ENCODE results near the gene ANTXR1. TPM values are rescaled to one million over a fixed set of nuclear protein-coding genes. Genes with fewer than 3 reads are reported as not detected.

The ANTXR1 gene
- total RNA-seq, 4 donors from 2014 or later, result 53.7 to 69.0 (median 59.3) TPM

GRCh38 chr2:69203166-69203985 is 190.4 kb downstream of the ANTXR1 start:
- H3K9me3 ChIP-seq, result no peaks in the 10 kb centered on the region
- H3K27me3 ChIP-seq, result no peaks in the 10 kb centered on the region
- peak overlapping the region in 2 of 4 donors; percentile 42 to 56 for H3K27ac ChIP-seq
- no peak for DNase-seq (ENCODE audit: low spot score in 2 of 2)
- H3K4me1 ChIP-seq, result peaks cover 0 to 31% (median 9%) of the 10 kb centered on the region in 4 donors
- no peak overlapping the region for H3K4me3 ChIP-seq
- TF ChIP-seq EP300 (IDR thresholded peaks at IDR 0.05) (peak in 1 of 2 donors; percentile 56), CTCF (IDR thresholded peaks at IDR 0.05) (no peak), POLR2A (IDR thresholded peaks at IDR 0.05) (no peak)
- WGBS, 2 donors, result 57 to 59% methylated on average over 4 of the region's 4 CpGs
- H3K36me3 ChIP-seq, result peaks cover 0 to 14% (median 0%) of the 10 kb centered on the region in 3 donors

DNA sequence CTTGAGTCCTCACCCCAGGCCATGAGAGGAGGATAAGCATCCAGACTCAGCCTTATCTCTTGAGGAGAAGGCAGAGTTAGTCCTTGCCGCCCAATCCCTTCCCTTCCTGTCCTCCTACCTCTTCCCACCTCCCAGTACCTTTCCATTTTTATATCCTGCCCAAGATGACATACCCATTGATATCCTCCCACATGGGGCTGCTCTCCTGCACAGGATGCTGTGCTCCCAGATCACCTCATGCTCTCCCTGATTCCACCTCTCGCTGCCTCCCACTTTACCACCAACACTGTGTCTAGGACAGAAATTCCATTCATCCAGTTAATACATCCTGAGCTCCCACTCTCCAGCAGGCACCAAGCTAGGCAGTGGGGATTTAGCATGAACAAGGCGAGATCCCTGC is 191.7 kb downstream of the ANTXR1 start:
- TF ChIP-seq CTCF (IDR thresholded peaks at IDR 0.05), result no peak
- no peak for TF ChIP-seq EP300 (IDR thresholded peaks at IDR 0.05)
- no peak for TF ChIP-seq POLR2A (IDR thresholded peaks at IDR 0.05)
- 97% methylated on average over 3 of the region's 3 CpGs for whole genome bisulfite sequencing, 2 donors
- no peak overlapping the region for H3K4me3 ChIP-seq

GRCh38 chr2:69205076-69205475 is 192.1 kb downstream of the ANTXR1 start:
- Histone ChIP-seq H3K4me1 (peaks cover 0 to 31% (median 9%) of the 10 kb centered on the region in 4 donors), H3K27ac (no peak overlapping the region), H3K4me3 (no peak overlapping the region), H3K27me3 (no peaks in the 10 kb centered on the region), H3K9me3 (no peaks in the 10 kb centered on the region), H3K36me3 (peaks cover 0 to 4% (median 0%) of the 10 kb centered on the region in 3 donors)
- TF ChIP-seq POLR2A (IDR thresholded peaks at IDR 0.05) (no peak), EP300 (IDR thresholded peaks at IDR 0.05) (no peak), CTCF (IDR thresholded peaks at IDR 0.05) (no peak)
- whole genome bisulfite sequencing, 2 donors, result 88 to 91% methylated on average over 2 of the region's 2 CpGs
- no peak for DNase-seq (ENCODE audit: low spot score in 2 of 2)

More for the DNA sequence above, 191.7 kb downstream of the ANTXR1 start:
- Histone ChIP-seq H3K27me3 (no peaks in the 10 kb centered on the region), H3K4me1 (peaks cover 0 to 31% (median 9%) of the 10 kb centered on the region in 4 donors), H3K9me3 (no peaks in the 10 kb centered on the region), H3K36me3 (peaks cover 0 to 8% (median 0%) of the 10 kb centered on the region in 3 donors), H3K27ac (no peak overlapping the region)
- DNase-seq (ENCODE audit: low spot score in 2 of 2), result no peak

GRCh38 chr2:69205491-69205890 is 192.5 kb downstream of the ANTXR1 start:
- H3K27me3 ChIP-seq, result no peaks in the 10 kb centered on the region
- no peak overlapping the region for H3K4me3 ChIP-seq
- H3K9me3 ChIP-seq, result no peaks in the 10 kb centered on the region
- H3K4me1 ChIP-seq, result peaks cover 0 to 26% (median 9%) of the 10 kb centered on the region in 4 donors
- 88 to 89% methylated on average over 2 of the region's 2 CpGs for WGBS, 2 donors
- DNase-seq (ENCODE audit: low spot score in 2 of 2), result no peak
- H3K36me3 ChIP-seq, result no peaks in the 10 kb centered on the region
- H3K27ac ChIP-seq, result no peak overlapping the region
- TF ChIP-seq EP300 (IDR thresholded peaks at IDR 0.05) (no peak), POLR2A (IDR thresholded peaks at IDR 0.05) (no peak), CTCF (IDR thresholded peaks at IDR 0.05) (no peak)

- 48 to 55% methylated on average over 1 of the region's 1 CpG for WGBS, 2 donors
- Histone ChIP-seq H3K36me3 (no peaks in the 10 kb centered on the region), H3K27me3 (no peaks in the 10 kb centered on the region), H3K4me1 (peaks cover 0 to 14% (median 2%) of the 10 kb centered on the region in 4 donors), H3K9me3 (no peaks in the 10 kb centered on the region), H3K27ac (no peak overlapping the region), H3K4me3 (no peak overlapping the region)
- TF ChIP-seq CTCF (IDR thresholded peaks at IDR 0.05), result no peak
- TF ChIP-seq EP300 (IDR thresholded peaks at IDR 0.05), result no peak
- no peak for TF ChIP-seq POLR2A (IDR thresholded peaks at IDR 0.05)
- no peak for DNase-seq (ENCODE audit: low spot score in 2 of 2)
Observed at GRCh38 chr2:69208023-69208595, 195.1 kb downstream of the ANTXR1 start.
